OCI-LY3 (cell line): ENCODE results near the gene PGF.

ENCODE experiments used
- H2AFZ ChIP-seq: fragments of 200-600, 300-600 bp; shearing (Covaris generic); 2 replicates; pipeline ENCODE4 v1.6.0; 2014; ENCODE audit warnings: antibody characterized with exemption, low read depth, low read length
- H3K27ac ChIP-seq: fragments of 200-600, 300-600 bp; sonication (generic); 2 replicates; pipeline ENCODE4 v1.5.1; 2014; ENCODE audit warnings: mild to moderate bottlenecking, low read length, moderate library complexity, mixed read lengths
- H3K27me3 ChIP-seq: fragments of 200-600, 300-600 bp; sonication (generic); 2 replicates; pipeline ENCODE4 v1.6.1; 2014; ENCODE audit warnings: low read depth, low read length, mixed read lengths
- H3K36me3 ChIP-seq: fragments of 200-600, 300-600 bp; sonication (generic); replicated peaks from 2 replicates; pipeline ENCODE3; 2014; ENCODE audit warnings: low read depth, low read length, mixed read lengths
- H3K4me1 ChIP-seq: fragments of 300-600, 200-600 bp; sonication (generic); 2 replicates; pipeline ENCODE4 v1.6.1; 2014; ENCODE audit warnings: low read length, mixed read lengths
- H3K4me2 ChIP-seq: fragments of 200-600, 300-600 bp; sonication (generic); 2 replicates; pipeline ENCODE4 v1.6.1; 2014; ENCODE audit warnings: low read length, mixed read lengths
- H3K4me3 ChIP-seq: fragments of 300-600, 200-600 bp; sonication (generic); 2 replicates; pipeline ENCODE4 v1.5.1; 2014; ENCODE audit warnings: antibody characterized with exemption, mild to moderate bottlenecking, low read length, moderate library complexity
- H3K79me2 ChIP-seq: fragments of 300-600, 200-600 bp; shearing (Covaris generic); 2 replicates; pipeline ENCODE4 v1.6.1; 2014; ENCODE audit warnings: mild to moderate bottlenecking, low read length, mixed read lengths
- H3K9ac ChIP-seq: fragments of 300-600, 200-600 bp; shearing (Covaris generic); 2 replicates; pipeline ENCODE4 v1.6.0; 2014; ENCODE audit warnings: mild to moderate bottlenecking, low read length, moderate library complexity
- H3K9me3 ChIP-seq: fragments of 200-600, 300-600 bp; shearing (Covaris generic); 2 replicates; pipeline ENCODE4 v1.6.1; 2014; ENCODE audit warnings: low read length, mixed read lengths; ENCODE audit not compliant: insufficient read depth
- H4K20me1 ChIP-seq: fragments of 200-600, 300-600 bp; sonication (generic); 2 replicates; pipeline ENCODE4 v1.6.1; 2016; ENCODE audit warnings: low read length, mixed read lengths; ENCODE audit not compliant: insufficient read depth
- EZH2phosphoT487 ChIP-seq: fragments of 200-600 bp; shearing (Covaris generic); IDR thresholded peaks from 2 replicates; pipeline ENCODE4 v1.6.1; 2018; ENCODE audit warnings: antibody characterized with exemption, mixed run types, low read depth
- TF ChIP-seq, protein P1 (sequence below): fragments of 200-600, 300-600 bp; sonication (generic); IDR thresholded peaks from 2 replicates; pipeline ENCODE4 v1.5.1; 2014; ENCODE audit warnings: antibody characterized with exemption, low read length, low read depth

Gene PGF

DNA sequence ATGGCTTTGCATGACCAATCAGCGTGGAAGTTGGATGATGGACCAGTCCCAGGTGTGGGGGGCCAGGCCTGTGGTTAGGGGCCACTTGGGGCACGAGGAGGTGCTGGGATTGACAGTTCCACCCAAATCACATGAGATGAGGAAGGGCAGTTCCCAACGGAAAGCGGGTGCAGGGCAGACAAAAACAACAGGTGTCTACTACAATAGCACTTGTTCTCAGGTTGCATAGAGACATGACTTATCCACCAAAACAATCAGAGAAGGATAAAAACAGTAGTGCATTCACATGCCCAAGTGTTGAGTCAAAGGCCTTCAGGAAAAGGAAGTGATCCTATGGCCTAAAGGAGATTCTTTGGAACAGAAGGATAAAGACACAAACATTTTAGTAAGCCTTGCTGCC is 32.7 kb upstream of the PGF start:
- H3K9ac ChIP-seq = no peak overlapping the region
- peaks cover 3% of the 10 kb centered on the region; the same call in 1 of the 2 replicates for H3K4me1 ChIP-seq
- H3K79me2 ChIP-seq = no peaks in the 10 kb centered on the region
- no peaks in the 10 kb centered on the region for H4K20me1 ChIP-seq
- no peak overlapping the region for H3K4me2 ChIP-seq
- no peaks in the 10 kb centered on the region for H3K36me3 ChIP-seq
- no peak overlapping the region for H3K27ac ChIP-seq
- H3K9me3 ChIP-seq = no peaks in the 10 kb centered on the region
- TF ChIP-seq, protein P1, sequence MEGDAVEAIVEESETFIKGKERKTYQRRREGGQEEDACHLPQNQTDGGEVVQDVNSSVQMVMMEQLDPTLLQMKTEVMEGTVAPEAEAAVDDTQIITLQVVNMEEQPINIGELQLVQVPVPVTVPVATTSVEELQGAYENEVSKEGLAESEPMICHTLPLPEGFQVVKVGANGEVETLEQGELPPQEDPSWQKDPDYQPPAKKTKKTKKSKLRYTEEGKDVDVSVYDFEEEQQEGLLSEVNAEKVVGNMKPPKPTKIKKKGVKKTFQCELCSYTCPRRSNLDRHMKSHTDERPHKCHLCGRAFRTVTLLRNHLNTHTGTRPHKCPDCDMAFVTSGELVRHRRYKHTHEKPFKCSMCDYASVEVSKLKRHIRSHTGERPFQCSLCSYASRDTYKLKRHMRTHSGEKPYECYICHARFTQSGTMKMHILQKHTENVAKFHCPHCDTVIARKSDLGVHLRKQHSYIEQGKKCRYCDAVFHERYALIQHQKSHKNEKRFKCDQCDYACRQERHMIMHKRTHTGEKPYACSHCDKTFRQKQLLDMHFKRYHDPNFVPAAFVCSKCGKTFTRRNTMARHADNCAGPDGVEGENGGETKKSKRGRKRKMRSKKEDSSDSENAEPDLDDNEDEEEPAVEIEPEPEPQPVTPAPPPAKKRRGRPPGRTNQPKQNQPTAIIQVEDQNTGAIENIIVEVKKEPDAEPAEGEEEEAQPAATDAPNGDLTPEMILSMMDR = no peak
- TF ChIP-seq EZH2phosphoT487 = no peak
- no peak overlapping the region for H3K4me3 ChIP-seq
- no peak overlapping the region for H2AFZ ChIP-seq
- H3K27me3 ChIP-seq = no peaks in the 10 kb centered on the region

DNA sequence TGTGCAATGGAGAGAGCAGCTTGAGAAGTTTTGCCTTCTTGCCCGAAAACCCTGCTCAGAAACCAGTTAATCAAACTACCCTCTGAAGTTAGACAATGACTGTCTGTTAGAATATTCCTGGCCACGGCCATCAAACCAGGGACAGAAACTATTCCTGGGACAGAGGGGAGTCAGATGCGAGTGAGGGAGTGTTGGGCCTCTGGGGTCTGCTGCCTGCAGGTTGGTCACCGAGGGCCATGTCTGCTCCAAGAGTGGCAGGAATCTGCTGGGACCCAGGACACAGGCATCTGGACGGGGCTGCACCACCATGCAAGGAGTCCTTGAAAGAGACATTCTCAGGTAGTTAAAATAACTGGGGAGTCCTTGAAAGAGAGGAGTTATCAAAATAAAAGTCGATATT is 30.4 kb upstream of the PGF start:
- TF ChIP-seq EZH2phosphoT487 = no peak
- TF ChIP-seq, protein P1 = no peak
- Histone ChIP-seq H2AFZ (no peak overlapping the region), H3K4me1 (peaks cover 3% of the 10 kb centered on the region; the same call in 1 of the 2 replicates), H3K36me3 (no peaks in the 10 kb centered on the region), H3K9ac (no peak overlapping the region), H3K79me2 (no peaks in the 10 kb centered on the region), H3K9me3 (no peaks in the 10 kb centered on the region), H3K4me3 (no peak overlapping the region), H4K20me1 (no peaks in the 10 kb centered on the region), H3K4me2 (no peak overlapping the region), H3K27ac (no peak overlapping the region), H3K27me3 (no peaks in the 10 kb centered on the region)

DNA sequence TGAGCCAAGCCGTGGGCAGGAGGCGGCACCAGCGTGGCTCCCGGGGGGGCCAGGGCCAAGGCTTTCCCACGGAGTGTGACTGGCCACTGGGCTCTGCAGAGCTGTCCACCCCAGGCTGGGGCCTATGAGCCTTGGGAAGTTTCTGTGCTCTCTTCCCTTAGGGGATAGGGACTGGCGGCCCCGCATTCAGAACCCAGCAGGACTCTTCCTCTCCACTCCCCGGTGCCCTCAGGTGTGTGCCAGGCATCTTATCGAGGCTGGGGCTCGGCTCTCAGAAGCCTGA is 29.6 kb upstream of the PGF start:
- no peak overlapping the region for H2AFZ ChIP-seq
- H3K4me2 ChIP-seq = no peak overlapping the region
- H3K36me3 ChIP-seq = no peaks in the 10 kb centered on the region
- TF ChIP-seq, protein P1 = no peak
- TF ChIP-seq EZH2phosphoT487 = no peak
- H3K9me3 ChIP-seq = no peaks in the 10 kb centered on the region
- H3K4me1 ChIP-seq = peaks cover 3% of the 10 kb centered on the region; the same call in 1 of the 2 replicates
- H3K27me3 ChIP-seq = no peaks in the 10 kb centered on the region
- no peaks in the 10 kb centered on the region for H3K79me2 ChIP-seq
- no peaks in the 10 kb centered on the region for H4K20me1 ChIP-seq
- H3K4me3 ChIP-seq = no peak overlapping the region
- no peak overlapping the region for H3K9ac ChIP-seq
- H3K27ac ChIP-seq = no peak overlapping the region

DNA sequence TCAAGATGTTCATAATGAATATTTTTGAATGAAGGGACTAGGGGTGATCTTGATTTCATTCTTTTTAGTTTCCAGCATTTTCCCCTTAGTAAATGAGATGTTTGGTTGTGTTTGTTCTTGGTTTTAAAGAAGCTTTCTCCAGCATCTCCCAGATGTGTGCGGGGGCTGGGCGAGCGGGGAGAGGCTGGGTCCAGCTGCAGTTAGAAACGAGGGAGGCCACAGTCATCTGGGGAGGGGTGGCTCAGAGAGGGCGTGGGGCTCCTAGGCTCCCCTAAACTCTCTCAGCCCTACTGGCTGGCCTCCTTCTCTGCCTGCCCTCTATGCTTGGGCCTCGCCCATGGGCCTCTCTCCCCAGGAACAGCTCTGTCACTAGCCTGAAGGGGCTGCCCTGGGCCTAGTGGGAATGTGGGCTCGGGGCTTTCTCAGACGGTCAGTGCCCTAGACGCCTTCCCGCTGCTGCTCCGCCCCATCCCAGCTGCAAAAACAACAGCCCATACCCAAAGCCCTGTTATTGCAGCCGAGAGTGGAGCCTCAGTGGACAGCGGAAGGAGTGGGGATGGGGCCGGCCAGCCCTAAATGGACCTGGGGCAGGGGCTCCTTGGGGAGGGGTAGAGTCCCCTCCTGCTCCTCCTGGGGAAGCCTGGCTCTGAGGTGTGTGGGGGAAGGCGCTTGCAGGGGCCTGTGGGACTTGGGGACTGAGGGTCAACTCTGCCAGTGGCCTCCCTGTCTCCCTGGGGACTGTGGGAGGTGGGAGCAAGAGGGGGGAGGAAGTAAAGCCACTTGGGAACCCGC is 29.0 kb upstream of the PGF start:
- no peaks in the 10 kb centered on the region for H3K79me2 ChIP-seq
- H3K9me3 ChIP-seq = no peaks in the 10 kb centered on the region
- no peaks in the 10 kb centered on the region for H3K36me3 ChIP-seq
- TF ChIP-seq EZH2phosphoT487 = no peak
- TF ChIP-seq, protein P1 = no peak
- no peak overlapping the region for H3K4me2 ChIP-seq
- no peak overlapping the region for H2AFZ ChIP-seq
- no peak overlapping the region for H3K27ac ChIP-seq
- no peaks in the 10 kb centered on the region for H3K4me1 ChIP-seq
- no peaks in the 10 kb centered on the region for H3K27me3 ChIP-seq
- H3K4me3 ChIP-seq = no peak overlapping the region
- H3K9ac ChIP-seq = no peak overlapping the region
- no peaks in the 10 kb centered on the region for H4K20me1 ChIP-seq
